ENCODE results near the gene RASGEF1B. TPM values are rescaled to one million over a fixed set of nuclear protein-coding genes. Genes with fewer than 3 reads are reported as not detected.

The RASGEF1B gene
- total and polyA plus RNA-seq, 2 donors (not counting 3 experiments of a cell fraction or from before 2014, with no cell fraction given), result not detected

DNA sequence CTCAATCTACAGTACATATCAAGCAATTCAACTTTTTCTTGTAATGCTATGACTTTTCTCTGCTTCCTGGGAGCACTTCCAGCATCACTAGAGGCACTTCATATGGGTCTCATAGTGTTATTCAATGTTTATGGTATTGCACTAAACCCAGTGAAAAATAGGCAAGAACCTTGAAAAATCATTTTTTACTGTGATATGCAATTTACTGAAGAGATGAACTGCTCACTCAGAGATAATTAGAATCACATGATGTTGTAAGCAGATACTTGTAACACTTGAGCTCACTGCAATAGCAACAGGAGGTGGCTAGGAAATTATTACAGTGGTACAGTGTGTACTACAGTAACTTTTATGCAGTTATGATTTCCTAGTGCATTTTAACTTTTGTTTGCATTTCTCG is 93.3 kb downstream of the RASGEF1B start:
- H3K36me3 ChIP-seq (ENCODE audit: control insufficient read depth in 2 of 2, extremely low read depth in 1 of 2, insufficient read depth in 2 of 2, low read length in 2 of 2), result no peaks in the 10 kb centered on the region
- H3K4me2 ChIP-seq (ENCODE audit: insufficient read depth, low read length), result no peak overlapping the region
- H3K79me2 ChIP-seq (ENCODE audit: control insufficient read depth, insufficient read depth, low read length), result no peaks in the 10 kb centered on the region
- H3K4me1 ChIP-seq (ENCODE audit: control insufficient read depth, extremely low read depth, insufficient read depth, low read length), result no peaks in the 10 kb centered on the region
- no peak for DNase-seq (ENCODE audit: low read depth, low spot score)
- ChIA-PET POLR2A (no interaction called here), CTCF (no interaction called here)
- H3K9ac ChIP-seq (replicated peaks; ENCODE audit: extremely low read depth, insufficient read depth, low read length), result no peak overlapping the region
- H3K27me3 ChIP-seq (ENCODE audit: control insufficient read depth in 2 of 2, insufficient read depth in 2 of 2, low read length in 2 of 2), result no peaks in the 10 kb centered on the region
- BruUV-seq (replicated peaks), result no TSS peak
- H3K27ac ChIP-seq (ENCODE audit: insufficient read depth, low read depth, low read length), result no peak overlapping the region
- intact Hi-C loops (cut with micrococcal nuclease), result no loop called here
- H3K9me1 ChIP-seq (replicated peaks; ENCODE audit: control insufficient read depth, extremely low read depth, insufficient read depth, low read length), result no peaks in the 10 kb centered on the region
- H3K9me3 ChIP-seq (replicated peaks; ENCODE audit: control insufficient read depth, insufficient read depth, low read length), result no peaks in the 10 kb centered on the region
- dilution Hi-C loops (cut with MboI; ENCODE audit: extremely low pct_ligation_motif_present, low sequenced_read_pairs), result no loop called here
- no peak overlapping the region for H3K4me3 ChIP-seq (replicated peaks in 1 of 3; ENCODE audit: insufficient read depth in 1 of 3, low read depth in 1 of 3, low read length in 3 of 3)
- no peaks in the 10 kb centered on the region for H4K20me1 ChIP-seq (replicated peaks; ENCODE audit: control insufficient read depth, extremely low read depth, insufficient read depth, low read length)
- no peak for TF ChIP-seq GATA2 (IDR thresholded peaks at IDR 0.05; ENCODE audit: insufficient read depth, insufficient read length, low read depth, low read length)
- no peak for TF ChIP-seq POLR2A (IDR thresholded peaks at IDR 0.05; ENCODE audit: low read depth, low read length)
- TF ChIP-seq JUN (IDR thresholded peaks at IDR 0.05; ENCODE audit: borderline replicate concordance, insufficient read depth, insufficient read length, low read depth), result no peak
- no peak for TF ChIP-seq MYC (IDR thresholded peaks at IDR 0.05; ENCODE audit: low read depth, low read length)
- TF ChIP-seq, protein P1, sequence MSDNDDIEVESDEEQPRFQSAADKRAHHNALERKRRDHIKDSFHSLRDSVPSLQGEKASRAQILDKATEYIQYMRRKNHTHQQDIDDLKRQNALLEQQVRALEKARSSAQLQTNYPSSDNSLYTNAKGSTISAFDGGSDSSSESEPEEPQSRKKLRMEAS (IDR thresholded peaks at IDR 0.05; ENCODE audit: insufficient read depth, insufficient read length), result no peak
- no peak for FAIRE-seq
- H2AFZ ChIP-seq (ENCODE audit: low read depth, low read length), result no peak overlapping the region

DNA sequence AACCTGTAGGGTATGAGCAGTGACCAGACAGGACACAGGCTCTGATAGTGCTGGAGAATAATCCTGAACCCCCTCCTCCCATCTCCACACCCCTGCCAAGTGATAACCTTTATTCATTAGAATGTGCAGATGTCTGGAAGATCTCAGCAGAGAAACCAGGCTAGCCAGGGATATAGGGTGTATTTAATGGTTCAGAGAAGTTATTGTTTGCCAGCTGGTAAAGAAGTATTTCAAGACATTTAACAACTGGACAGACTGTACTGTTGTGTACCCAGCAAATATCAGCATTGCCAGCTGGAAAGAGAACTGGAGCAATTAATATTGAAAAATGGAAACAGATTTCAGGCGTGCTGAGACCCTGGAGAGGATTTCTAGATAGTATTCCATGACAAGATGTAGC is 94.5 kb downstream of the RASGEF1B start:
- dilution Hi-C loops (cut with MboI; ENCODE audit: extremely low pct_ligation_motif_present, low sequenced_read_pairs) (no loop called here), intact Hi-C loops (cut with micrococcal nuclease) (no loop called here)
- Histone ChIP-seq H3K27ac (ENCODE audit: insufficient read depth, low read depth, low read length) (no peak overlapping the region), H3K4me1 (ENCODE audit: control insufficient read depth, extremely low read depth, insufficient read depth, low read length) (no peaks in the 10 kb centered on the region), H3K36me3 (ENCODE audit: control insufficient read depth in 2 of 2, extremely low read depth in 1 of 2, insufficient read depth in 2 of 2, low read length in 2 of 2) (no peaks in the 10 kb centered on the region), H3K27me3 (ENCODE audit: control insufficient read depth in 2 of 2, insufficient read depth in 2 of 2, low read length in 2 of 2) (no peaks in the 10 kb centered on the region), H3K4me2 (ENCODE audit: insufficient read depth, low read length) (no peak overlapping the region), H4K20me1 (replicated peaks; ENCODE audit: control insufficient read depth, extremely low read depth, insufficient read depth, low read length) (no peaks in the 10 kb centered on the region), H3K4me3 (replicated peaks in 1 of 3; ENCODE audit: insufficient read depth in 1 of 3, low read depth in 1 of 3, low read length in 3 of 3) (no peak overlapping the region), H3K9me1 (replicated peaks; ENCODE audit: control insufficient read depth, extremely low read depth, insufficient read depth, low read length) (no peaks in the 10 kb centered on the region), H3K79me2 (ENCODE audit: control insufficient read depth, insufficient read depth, low read length) (no peaks in the 10 kb centered on the region), H2AFZ (ENCODE audit: low read depth, low read length) (no peak overlapping the region), H3K9me3 (replicated peaks; ENCODE audit: control insufficient read depth, insufficient read depth, low read length) (no peaks in the 10 kb centered on the region), H3K9ac (replicated peaks; ENCODE audit: extremely low read depth, insufficient read depth, low read length) (no peak overlapping the region)
- BruUV-seq (replicated peaks), result no TSS peak
- DNase-seq (ENCODE audit: low read depth, low spot score), result no peak
- no peak for FAIRE-seq
- TF ChIP-seq JUN (IDR thresholded peaks at IDR 0.05; ENCODE audit: borderline replicate concordance, insufficient read depth, insufficient read length, low read depth) (no peak), POLR2AphosphoS5 (IDR thresholded peaks at IDR 0.05; ENCODE audit: insufficient read depth, low read depth, low read length) (no peak), POLR2A (IDR thresholded peaks at IDR 0.05; ENCODE audit: low read depth, low read length) (no peak), EZH2 (IDR thresholded peaks at IDR 0.05; ENCODE audit: borderline replicate concordance, low read depth, low read length, severe bottlenecking) (no peak), FOS (IDR thresholded peaks at IDR 0.05; ENCODE audit: borderline replicate concordance, insufficient read depth, low read length) (no peak), MYC (IDR thresholded peaks at IDR 0.05; ENCODE audit: low read depth, low read length) (no peak), GATA2 (IDR thresholded peaks at IDR 0.05; ENCODE audit: insufficient read depth, insufficient read length, low read depth, low read length) (no peak)
- TF ChIP-seq, protein P2, sequence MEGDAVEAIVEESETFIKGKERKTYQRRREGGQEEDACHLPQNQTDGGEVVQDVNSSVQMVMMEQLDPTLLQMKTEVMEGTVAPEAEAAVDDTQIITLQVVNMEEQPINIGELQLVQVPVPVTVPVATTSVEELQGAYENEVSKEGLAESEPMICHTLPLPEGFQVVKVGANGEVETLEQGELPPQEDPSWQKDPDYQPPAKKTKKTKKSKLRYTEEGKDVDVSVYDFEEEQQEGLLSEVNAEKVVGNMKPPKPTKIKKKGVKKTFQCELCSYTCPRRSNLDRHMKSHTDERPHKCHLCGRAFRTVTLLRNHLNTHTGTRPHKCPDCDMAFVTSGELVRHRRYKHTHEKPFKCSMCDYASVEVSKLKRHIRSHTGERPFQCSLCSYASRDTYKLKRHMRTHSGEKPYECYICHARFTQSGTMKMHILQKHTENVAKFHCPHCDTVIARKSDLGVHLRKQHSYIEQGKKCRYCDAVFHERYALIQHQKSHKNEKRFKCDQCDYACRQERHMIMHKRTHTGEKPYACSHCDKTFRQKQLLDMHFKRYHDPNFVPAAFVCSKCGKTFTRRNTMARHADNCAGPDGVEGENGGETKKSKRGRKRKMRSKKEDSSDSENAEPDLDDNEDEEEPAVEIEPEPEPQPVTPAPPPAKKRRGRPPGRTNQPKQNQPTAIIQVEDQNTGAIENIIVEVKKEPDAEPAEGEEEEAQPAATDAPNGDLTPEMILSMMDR (IDR thresholded peaks at IDR 0.05; ENCODE audit: extremely low read depth in 1 of 2, insufficient read depth in 1 of 2, low read depth in 1 of 2, low read length in 2 of 2), result no peak
- TF ChIP-seq, protein P1 (IDR thresholded peaks at IDR 0.05; ENCODE audit: insufficient read depth, insufficient read length), result no peak
- POLR2A ChIA-PET, result no interaction called here
- CTCF ChIA-PET, result no interaction called here

Measured in endothelial cell of umbilical vein (primary cell).